ENCODE results near the gene ARL17B. TPM values are rescaled to one million over a fixed set of nuclear protein-coding genes. Genes with fewer than 3 reads are reported as not detected.
A peak's percentile ranks its signal among the peaks of the same experiment; 100 is the strongest.
"Not testable (repeated sequence)": the region's sequence is repeated elsewhere in the genome, so short reads cannot be mapped to it uniquely, and the experiment has no call there.

ARL17B gene
- total RNA-seq, 1 donor from 2014 or later = 13.1 TPM

DNA sequence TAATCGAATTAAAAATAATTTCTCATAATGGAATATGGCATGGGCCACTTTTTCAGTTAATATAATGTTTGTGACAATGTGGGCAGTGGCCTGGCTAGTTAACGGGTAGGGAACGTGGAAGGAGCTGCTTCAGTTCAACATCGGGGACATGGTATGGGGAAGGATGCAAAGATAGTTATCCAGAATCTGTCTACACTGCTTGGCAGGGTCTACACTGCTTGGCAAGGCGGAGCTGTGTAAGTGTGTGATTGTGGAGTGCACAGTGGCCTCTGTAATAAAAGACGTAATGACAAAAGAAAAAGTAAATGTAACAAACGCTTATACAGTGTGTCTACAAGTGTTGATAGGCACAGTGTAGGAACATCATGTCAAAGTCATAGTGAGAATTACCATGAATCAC, 74.0 kb downstream of the ARL17B start:
- DNase-seq = not testable (repeated sequence)

- peak; percentile 88 for DNase-seq
These were observed 74.8 kb downstream of the ARL17B start for GRCh38 chr17:46286764-46287221.

- DNase-seq = not testable (repeated sequence)
These were observed 76.1 kb downstream of the ARL17B start for GRCh38 chr17:46285500-46285899.

DNA sequence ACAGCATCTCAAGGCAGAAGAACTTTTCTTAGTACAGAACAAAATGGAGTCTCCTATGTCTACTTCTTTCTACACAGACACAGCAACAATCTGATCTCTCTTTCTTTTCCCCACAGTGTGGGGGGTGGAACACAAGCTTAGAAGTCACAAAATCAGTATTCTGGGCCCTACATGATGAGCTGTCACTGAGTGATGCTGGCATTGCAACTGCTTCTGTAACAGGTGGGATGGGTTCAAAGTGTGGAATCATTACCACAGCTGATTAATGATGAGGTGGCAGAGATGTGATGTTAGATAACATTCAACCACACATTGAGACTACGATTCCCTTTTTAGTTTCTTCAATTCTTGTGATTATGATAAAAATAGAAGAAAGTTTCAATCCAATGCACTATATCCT, 77.1 kb downstream of the ARL17B start:
- DNase-seq = not testable (repeated sequence)

DNA sequence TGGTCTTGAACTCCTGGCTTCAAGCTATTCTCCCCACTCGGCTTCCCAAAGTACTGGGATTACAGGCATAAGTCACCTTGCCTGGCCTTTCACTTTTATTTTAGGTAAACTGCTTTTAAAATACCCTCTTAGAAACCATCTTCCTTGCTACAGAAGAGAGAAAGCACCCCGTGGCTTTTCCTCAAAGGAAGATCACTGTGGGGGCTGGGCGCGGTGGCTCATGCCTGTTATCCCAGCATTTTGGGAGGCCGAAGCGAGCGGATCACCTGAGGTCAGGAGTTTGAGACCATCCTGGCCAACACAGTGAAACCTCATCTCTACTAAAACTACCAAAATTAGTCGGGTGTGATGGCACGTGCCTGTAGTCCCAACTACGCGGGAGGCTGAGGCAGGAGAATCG, 78.9 kb downstream of the ARL17B start:
- DNase-seq = not testable (repeated sequence)

GRCh38 chr17:46281336-46281735, 80.2 kb downstream of the ARL17B start:
- DNase-seq = not testable (repeated sequence)

DNA sequence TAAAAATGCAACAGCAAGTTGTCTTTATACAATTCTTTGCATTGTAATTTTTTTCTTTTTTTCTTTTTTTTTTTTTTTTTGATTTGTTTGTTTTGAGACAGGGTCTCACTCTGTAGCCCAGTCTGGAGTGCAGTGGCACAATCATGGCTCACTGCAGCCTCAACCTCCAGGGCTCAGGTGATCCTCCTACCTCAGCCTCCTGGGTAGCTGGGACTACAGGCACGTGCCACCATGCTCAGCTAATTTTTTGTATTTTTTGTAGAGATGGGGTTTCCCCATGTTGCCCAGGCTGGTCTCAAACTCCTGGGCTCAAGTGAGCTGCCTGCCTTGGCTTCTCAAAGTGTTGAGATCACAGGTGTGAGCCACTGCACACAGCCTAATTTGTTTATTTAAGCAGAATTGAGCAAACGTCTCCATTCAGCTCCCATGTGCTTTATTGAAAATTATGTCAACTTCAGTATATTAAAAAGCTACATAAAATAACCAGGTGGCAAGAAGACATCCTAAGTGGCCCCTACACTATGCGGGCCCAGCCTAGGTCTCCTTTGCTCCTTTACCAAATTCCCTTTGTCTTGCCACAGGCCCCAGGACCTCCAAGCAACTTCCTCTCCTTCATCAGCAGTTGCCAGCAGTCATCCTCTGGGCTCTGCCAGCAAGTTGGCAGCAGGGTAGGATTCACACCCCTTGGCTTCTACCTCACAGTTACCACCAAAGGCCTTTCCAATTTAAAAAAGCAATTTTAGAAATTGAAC, 84.7 kb downstream of the ARL17B start:
- not testable (repeated sequence) for DNase-seq

GRCh38 chr17:46274238-46274637, 87.3 kb downstream of the ARL17B start:
- DNase-seq = no peak

DNA sequence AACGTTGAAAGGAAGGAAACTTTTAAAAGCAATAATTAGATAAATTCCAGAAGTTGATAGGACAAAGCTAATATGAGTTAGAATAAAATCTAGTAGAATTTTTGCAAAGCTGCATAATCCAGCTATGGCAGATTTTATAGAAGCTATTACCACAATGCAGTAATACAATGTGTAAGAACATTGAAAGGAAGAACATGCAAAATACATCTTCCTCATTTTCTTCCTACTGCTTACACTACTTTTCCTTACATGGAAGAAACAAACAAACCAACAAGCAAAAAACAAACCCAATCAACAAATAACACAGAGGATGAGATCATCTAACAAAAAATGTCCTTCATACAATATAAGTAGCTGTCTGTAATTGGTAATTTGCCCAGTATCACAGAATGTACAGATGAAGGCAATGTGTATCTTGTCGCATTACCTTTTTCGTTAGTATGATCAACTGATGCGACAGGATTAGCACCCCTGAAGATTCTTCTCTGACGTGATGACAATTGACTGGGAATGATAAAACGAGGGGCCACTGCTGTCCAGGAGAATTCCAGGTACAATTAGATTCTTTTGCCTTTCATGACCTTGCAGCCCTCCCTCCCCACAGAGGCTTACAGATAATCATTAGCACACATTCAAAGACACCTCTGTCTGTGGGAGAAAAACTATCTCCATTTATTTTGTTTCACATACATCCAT, 87.9 kb downstream of the ARL17B start:
- no peak for DNase-seq

DNA sequence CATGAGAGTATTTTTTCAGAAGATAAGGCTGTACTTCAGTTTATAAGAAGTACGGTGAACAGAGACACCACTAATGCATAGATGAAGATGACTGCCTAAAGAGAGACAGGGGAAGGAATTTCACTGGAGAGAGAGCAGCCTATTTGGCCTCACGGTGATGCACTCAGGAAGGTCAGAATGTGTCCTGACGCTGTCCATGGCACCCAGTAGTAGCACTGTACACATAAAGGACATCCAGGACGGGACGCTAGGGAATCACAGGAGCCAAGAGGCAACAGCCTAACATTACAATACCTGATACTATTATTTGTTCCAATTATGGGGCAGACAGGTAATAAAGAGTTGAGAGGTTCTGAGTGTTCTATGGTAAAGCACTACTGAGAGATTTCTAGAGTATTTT, 91.5 kb downstream of the ARL17B start:
- no peak for DNase-seq

DNA sequence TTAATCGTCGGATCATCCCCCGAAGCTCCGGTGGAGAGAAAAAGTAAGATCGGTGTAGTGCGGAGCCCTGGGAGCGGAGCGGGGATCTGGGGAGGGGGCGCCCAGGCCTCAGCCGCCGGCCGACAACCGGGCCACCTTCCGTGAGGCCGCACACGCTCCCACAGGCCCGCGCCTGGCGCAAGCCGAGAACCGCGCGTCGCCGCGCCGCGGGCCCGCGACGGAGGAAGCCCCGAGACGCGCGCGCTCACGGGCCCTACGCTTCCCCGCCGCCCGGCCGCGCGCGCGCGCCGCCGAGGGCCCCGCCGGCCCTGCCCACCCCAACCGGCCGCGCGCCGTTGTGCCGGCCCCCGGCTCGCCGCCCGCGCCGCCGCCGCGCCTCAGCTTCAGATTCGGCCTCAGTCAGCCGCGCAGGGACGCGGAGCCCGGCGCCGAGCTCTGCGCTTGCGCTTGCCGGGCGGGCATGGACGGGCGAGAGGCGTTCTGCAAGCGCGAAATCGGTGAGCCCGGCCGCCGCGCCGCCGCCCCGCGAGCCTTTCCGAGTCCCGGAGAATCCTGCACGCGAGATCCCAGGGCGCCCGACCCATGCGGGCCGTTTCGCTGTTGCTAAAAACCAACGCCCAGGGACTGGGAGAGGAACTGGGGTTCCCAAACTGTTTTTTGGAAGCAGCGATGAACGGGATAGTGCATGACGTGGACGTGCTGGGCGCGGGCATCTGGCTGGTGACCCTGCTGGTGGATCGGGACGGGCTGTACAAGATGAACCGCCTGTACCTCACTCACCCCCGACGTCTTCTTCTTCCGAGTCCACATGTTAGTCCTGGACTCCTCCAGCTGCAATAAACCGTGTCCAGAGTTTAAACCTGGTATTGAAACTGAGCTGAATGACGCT, 94.7 kb downstream of the ARL17B start:
- peak; percentile 87 for DNase-seq

- peak; percentile 32 for DNase-seq
These were observed 95.4 kb downstream of the ARL17B start for GRCh38 chr17:46266063-46266655.

GRCh38 chr17:46264456-46265198, 96.9 kb downstream of the ARL17B start:
- no peak for DNase-seq

DNA sequence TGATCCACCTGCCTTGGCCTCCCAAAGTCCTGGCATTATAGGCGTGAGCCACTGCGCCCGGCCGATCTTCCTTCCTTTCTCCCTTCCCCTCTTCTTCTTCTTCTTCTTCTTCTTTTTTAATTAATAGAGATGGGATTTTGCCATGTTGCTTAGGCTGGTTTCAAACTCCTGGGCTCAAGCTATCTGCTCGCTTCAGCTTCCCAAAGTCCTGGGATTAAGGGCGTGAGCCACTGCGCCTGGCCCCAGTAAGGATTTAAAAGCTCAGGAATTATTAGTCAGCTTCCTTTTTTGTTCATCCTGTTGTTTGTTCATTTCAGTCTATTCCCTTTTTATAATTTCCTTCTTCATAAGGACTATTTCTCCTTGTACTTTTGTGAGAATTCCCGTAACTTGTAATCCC, 99.3 kb downstream of the ARL17B start:
- no peak for DNase-seq

- DNase-seq = peak; percentile 52
These were observed 101.5 kb downstream of the ARL17B start for GRCh38 chr17:46259845-46260661.

DNA sequence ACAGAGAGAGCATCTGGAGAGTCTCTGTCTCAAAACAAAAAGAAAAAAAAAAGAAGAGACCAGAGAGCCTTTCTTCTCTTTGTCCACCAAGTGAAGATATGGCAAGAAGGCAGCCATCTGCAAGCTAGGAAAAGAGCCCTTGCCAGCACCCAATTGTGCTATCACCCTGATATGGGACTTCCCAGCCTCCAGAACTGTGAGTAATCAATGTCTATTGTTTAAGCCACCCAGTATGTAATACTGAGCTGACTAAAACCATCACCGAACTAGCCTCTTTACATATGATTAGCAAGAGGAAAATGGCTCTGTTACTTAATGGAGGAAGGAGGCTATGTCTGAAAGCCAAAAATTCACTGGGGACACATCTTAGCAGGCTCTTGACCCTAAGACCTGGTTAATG, 105.2 kb downstream of the ARL17B start:
- DNase-seq = not testable (repeated sequence)

GRCh38 chr17:46254215-46254614, 107.4 kb downstream of the ARL17B start:
- not testable (repeated sequence) for DNase-seq

GRCh38 chr17:46253722-46254121, 107.8 kb downstream of the ARL17B start:
- peak; percentile 74 for DNase-seq

- not testable (repeated sequence) for DNase-seq
These were observed 108.8 kb downstream of the ARL17B start for GRCh38 chr17:46252804-46253203.

- not testable (repeated sequence) for DNase-seq
These were observed 112.4 kb downstream of the ARL17B start for GRCh38 chr17:46249153-46249552.
